ENCODE data around the gene AKAP7.
"Not testable (repeated sequence)": the region's sequence is repeated elsewhere in the genome, so short reads cannot be mapped to it uniquely, and the experiment has no call there.

AKAP7 gene

GRCh38 chr6:131260960-131261359, 125.7 kb downstream of the AKAP7 start:
- not testable (repeated sequence) for H3K9ac ChIP-seq (ENCODE audit: low read depth, low read length); H3K36me3 ChIP-seq (ENCODE audit: control insufficient read depth, insufficient read depth, low read length); H3K27me3 ChIP-seq (ENCODE audit: control insufficient read depth, insufficient read depth, low read length); H3K9me3 ChIP-seq (ENCODE audit: control insufficient read depth, insufficient read depth, low read length); H3K4me1 ChIP-seq (ENCODE audit: control insufficient read depth, insufficient read depth, low read length); H3K4me3 ChIP-seq (ENCODE audit: low read depth, low read length)

- Histone ChIP-seq H3K36me3 (ENCODE audit: control insufficient read depth, insufficient read depth, low read length) (no peaks in the 10 kb centered on the region), H3K9me3 (ENCODE audit: control insufficient read depth, insufficient read depth, low read length) (no peaks in the 10 kb centered on the region), H3K4me1 (ENCODE audit: control insufficient read depth, insufficient read depth, low read length) (peaks cover 3% of the 10 kb centered on the region), H3K9ac (ENCODE audit: low read depth, low read length) (no peak overlapping the region), H3K27me3 (ENCODE audit: control insufficient read depth, insufficient read depth, low read length) (no peaks in the 10 kb centered on the region), H3K4me3 (ENCODE audit: low read depth, low read length) (no peak overlapping the region)
Observed at GRCh38 chr6:131262060-131262459, 126.8 kb downstream of the AKAP7 start.

GRCh38 chr6:131265939-131266338, 130.7 kb downstream of the AKAP7 start:
- no peaks in the 10 kb centered on the region for H3K4me1 ChIP-seq (ENCODE audit: control insufficient read depth, insufficient read depth, low read length)
- H3K36me3 ChIP-seq (ENCODE audit: control insufficient read depth, insufficient read depth, low read length): no peaks in the 10 kb centered on the region
- H3K4me3 ChIP-seq (ENCODE audit: low read depth, low read length): no peak overlapping the region
- no peaks in the 10 kb centered on the region for H3K9me3 ChIP-seq (ENCODE audit: control insufficient read depth, insufficient read depth, low read length)
- H3K27me3 ChIP-seq (ENCODE audit: control insufficient read depth, insufficient read depth, low read length): no peaks in the 10 kb centered on the region
- no peak overlapping the region for H3K9ac ChIP-seq (ENCODE audit: low read depth, low read length)

DNA sequence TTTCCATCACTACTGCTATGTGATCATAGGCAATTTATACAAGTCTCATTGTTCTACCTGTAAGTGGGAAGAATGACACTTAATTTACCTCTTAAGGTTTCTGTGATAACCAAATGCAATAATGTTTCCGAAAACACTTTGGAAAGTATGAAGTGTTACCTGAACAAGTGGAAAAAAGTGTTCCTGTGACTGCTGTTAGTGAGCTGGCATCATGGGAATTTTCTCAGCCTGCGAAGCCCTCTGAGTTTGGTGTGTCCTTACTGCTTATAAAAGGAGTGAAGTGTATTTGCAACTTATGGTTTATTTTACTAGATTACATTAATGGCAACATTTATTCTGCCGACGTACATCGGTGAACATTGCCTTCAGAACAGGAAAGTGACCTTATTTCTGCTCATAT, 133.0 kb downstream of the AKAP7 start:
- no peak overlapping the region for H3K4me3 ChIP-seq (ENCODE audit: low read depth, low read length)
- H3K27me3 ChIP-seq (ENCODE audit: control insufficient read depth, insufficient read depth, low read length): no peaks in the 10 kb centered on the region
- no peaks in the 10 kb centered on the region for H3K36me3 ChIP-seq (ENCODE audit: control insufficient read depth, insufficient read depth, low read length)
- H3K4me1 ChIP-seq (ENCODE audit: control insufficient read depth, insufficient read depth, low read length): no peaks in the 10 kb centered on the region
- no peaks in the 10 kb centered on the region for H3K9me3 ChIP-seq (ENCODE audit: control insufficient read depth, insufficient read depth, low read length)
- no peak overlapping the region for H3K9ac ChIP-seq (ENCODE audit: low read depth, low read length)

DNA sequence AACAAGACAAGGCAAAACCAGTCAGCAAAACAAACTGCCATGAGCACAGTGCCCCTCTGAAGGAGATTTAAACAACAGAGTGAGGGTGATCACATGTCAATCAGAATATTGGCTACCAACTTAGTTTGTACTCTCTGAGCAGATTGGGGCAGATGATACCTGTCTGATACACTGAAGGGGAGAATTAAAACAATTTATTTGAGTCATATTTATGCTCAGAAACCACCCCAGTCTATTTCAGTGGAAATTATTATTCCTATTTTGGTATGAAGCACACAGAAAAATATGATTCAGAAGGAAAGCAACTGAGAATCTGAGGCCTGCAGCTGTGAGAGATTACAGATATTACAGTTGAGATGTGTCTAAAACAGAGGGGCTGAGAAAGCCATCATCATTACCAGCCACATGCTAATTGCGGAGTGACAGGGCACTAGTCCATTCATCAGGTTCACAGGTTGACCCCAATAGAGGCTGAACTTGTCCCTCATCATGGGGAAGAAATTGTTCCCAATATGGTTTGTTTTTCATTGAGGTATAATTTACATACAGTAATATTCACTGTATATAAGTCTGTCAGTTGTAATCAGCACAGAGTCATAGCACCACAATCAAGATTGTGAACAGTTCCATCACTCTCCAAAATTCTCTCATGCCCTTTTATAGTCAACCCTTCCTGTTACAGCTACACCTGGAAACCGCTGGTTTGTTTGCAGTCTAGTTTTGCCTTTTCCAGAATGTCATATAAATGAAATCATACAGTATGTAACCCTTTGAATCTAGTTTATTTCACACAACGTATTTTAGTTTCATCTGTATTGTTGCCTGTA, 134.5 kb downstream of the AKAP7 start:
- no peaks in the 10 kb centered on the region for H3K27me3 ChIP-seq (ENCODE audit: control insufficient read depth, insufficient read depth, low read length)
- no peak overlapping the region for H3K9ac ChIP-seq (ENCODE audit: low read depth, low read length)
- no peaks in the 10 kb centered on the region for H3K36me3 ChIP-seq (ENCODE audit: control insufficient read depth, insufficient read depth, low read length)
- H3K4me3 ChIP-seq (ENCODE audit: low read depth, low read length): no peak overlapping the region
- no peaks in the 10 kb centered on the region for H3K9me3 ChIP-seq (ENCODE audit: control insufficient read depth, insufficient read depth, low read length)
- H3K4me1 ChIP-seq (ENCODE audit: control insufficient read depth, insufficient read depth, low read length): no peaks in the 10 kb centered on the region

DNA sequence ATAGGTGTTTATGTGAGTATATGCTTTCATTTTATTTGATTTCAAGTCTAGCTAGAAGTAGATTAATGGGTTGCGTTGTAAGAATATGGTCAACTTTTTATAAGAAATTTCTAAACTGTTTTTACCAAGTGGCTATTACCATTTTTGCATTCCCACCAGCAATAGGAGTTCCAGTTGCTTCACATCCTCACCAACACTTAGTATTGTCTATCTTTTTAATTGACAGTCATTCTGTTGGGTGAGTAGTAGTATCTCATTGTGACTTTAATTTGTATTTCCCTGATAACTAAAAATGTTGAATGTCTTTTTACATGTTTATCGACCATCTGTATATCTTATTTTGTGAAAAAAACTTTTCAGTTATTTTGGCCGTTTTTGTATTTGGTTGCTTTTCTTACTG, 135.3 kb downstream of the AKAP7 start:
- Histone ChIP-seq H3K27me3 (ENCODE audit: control insufficient read depth, insufficient read depth, low read length) (no peaks in the 10 kb centered on the region), H3K4me1 (ENCODE audit: control insufficient read depth, insufficient read depth, low read length) (no peaks in the 10 kb centered on the region), H3K4me3 (ENCODE audit: low read depth, low read length) (no peak overlapping the region), H3K36me3 (ENCODE audit: control insufficient read depth, insufficient read depth, low read length) (no peaks in the 10 kb centered on the region), H3K9me3 (ENCODE audit: control insufficient read depth, insufficient read depth, low read length) (no peaks in the 10 kb centered on the region), H3K9ac (ENCODE audit: low read depth, low read length) (no peak overlapping the region)

DNA sequence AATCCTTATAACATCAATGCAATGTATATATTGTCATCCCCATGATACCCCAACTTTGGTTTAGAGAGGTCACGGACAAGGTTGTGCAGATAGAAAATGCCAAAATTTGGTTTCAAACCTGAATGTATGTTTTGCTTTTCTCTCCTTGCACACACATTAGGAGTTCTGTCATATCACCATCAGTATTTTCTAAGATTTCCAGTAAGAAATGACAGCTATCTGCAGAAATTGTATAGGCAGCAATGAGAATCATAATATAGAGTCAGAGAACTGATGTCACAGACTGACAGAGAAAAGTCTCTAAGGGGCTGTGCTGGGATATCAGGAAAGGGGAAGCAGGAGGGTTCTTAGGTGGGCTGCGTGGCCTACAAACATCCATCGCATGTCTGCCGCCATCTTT, 140.0 kb downstream of the AKAP7 start:
- H3K27me3 ChIP-seq (ENCODE audit: control insufficient read depth, insufficient read depth, low read length): no peaks in the 10 kb centered on the region
- no peaks in the 10 kb centered on the region for H3K36me3 ChIP-seq (ENCODE audit: control insufficient read depth, insufficient read depth, low read length)
- no peak overlapping the region for H3K9ac ChIP-seq (ENCODE audit: low read depth, low read length)
- no peaks in the 10 kb centered on the region for H3K4me1 ChIP-seq (ENCODE audit: control insufficient read depth, insufficient read depth, low read length)
- H3K9me3 ChIP-seq (ENCODE audit: control insufficient read depth, insufficient read depth, low read length): no peaks in the 10 kb centered on the region
- no peak overlapping the region for H3K4me3 ChIP-seq (ENCODE audit: low read depth, low read length)

DNA sequence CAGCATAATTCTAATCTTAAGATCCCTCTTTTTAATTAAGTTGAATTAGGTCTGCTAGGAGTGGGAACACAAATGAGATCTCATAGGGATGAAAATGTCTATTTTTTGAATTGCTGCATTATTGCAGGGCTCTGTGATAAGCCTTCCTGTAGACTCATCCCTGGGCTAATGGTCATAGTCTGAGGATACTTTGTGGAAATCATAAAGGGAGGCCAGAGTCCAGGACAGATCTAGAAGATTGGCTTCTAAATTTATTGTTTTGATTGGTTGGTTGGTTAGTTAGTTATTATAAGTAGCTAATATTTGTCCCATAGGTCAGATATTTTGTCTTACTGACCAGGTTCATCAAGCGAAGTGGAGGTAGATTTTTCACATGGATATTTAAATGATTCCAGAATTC, 142.3 kb downstream of the AKAP7 start:
- H3K27me3 ChIP-seq (ENCODE audit: control insufficient read depth, insufficient read depth, low read length): no peaks in the 10 kb centered on the region
- H3K9me3 ChIP-seq (ENCODE audit: control insufficient read depth, insufficient read depth, low read length): no peaks in the 10 kb centered on the region
- no peak overlapping the region for H3K4me3 ChIP-seq (ENCODE audit: low read depth, low read length)

GRCh38 chr6:131281471-131282270, 146.4 kb downstream of the AKAP7 start:
- Histone ChIP-seq H3K9me3 (ENCODE audit: control insufficient read depth, insufficient read depth, low read length) (no peaks in the 10 kb centered on the region), H3K4me3 (ENCODE audit: low read depth, low read length) (no peak overlapping the region), H3K36me3 (ENCODE audit: control insufficient read depth, insufficient read depth, low read length) (no peaks in the 10 kb centered on the region), H3K9ac (ENCODE audit: low read depth, low read length) (no peak overlapping the region), H3K27me3 (ENCODE audit: control insufficient read depth, insufficient read depth, low read length) (no peaks in the 10 kb centered on the region), H3K4me1 (ENCODE audit: control insufficient read depth, insufficient read depth, low read length) (peaks cover 12% of the 10 kb centered on the region)

More for the DNA sequence above, 142.3 kb downstream of the AKAP7 start:
- Histone ChIP-seq H3K9ac (ENCODE audit: low read depth, low read length) (no peak overlapping the region), H3K4me1 (ENCODE audit: control insufficient read depth, insufficient read depth, low read length) (peaks cover 12% of the 10 kb centered on the region), H3K36me3 (ENCODE audit: control insufficient read depth, insufficient read depth, low read length) (no peaks in the 10 kb centered on the region)

GRCh38 chr6:131282365-131282764, 147.1 kb downstream of the AKAP7 start:
- Histone ChIP-seq H3K9me3 (ENCODE audit: control insufficient read depth, insufficient read depth, low read length) (no peaks in the 10 kb centered on the region), H3K27me3 (ENCODE audit: control insufficient read depth, insufficient read depth, low read length) (no peaks in the 10 kb centered on the region), H3K9ac (ENCODE audit: low read depth, low read length) (no peak overlapping the region), H3K36me3 (ENCODE audit: control insufficient read depth, insufficient read depth, low read length) (no peaks in the 10 kb centered on the region), H3K4me3 (ENCODE audit: low read depth, low read length) (no peak overlapping the region), H3K4me1 (ENCODE audit: control insufficient read depth, insufficient read depth, low read length) (peaks cover 12% of the 10 kb centered on the region)

GRCh38 chr6:131283466-131284175, 148.4 kb downstream of the AKAP7 start:
- H3K36me3 ChIP-seq (ENCODE audit: control insufficient read depth, insufficient read depth, low read length): no peaks in the 10 kb centered on the region
- H3K27me3 ChIP-seq (ENCODE audit: control insufficient read depth, insufficient read depth, low read length): no peaks in the 10 kb centered on the region
- H3K4me1 ChIP-seq (ENCODE audit: control insufficient read depth, insufficient read depth, low read length): peaks cover 12% of the 10 kb centered on the region
- peak overlapping the region; percentile 24 for H3K9ac ChIP-seq (ENCODE audit: low read depth, low read length)
- H3K4me3 ChIP-seq (ENCODE audit: low read depth, low read length): no peak overlapping the region
- H3K9me3 ChIP-seq (ENCODE audit: control insufficient read depth, insufficient read depth, low read length): no peaks in the 10 kb centered on the region
